ENCODE results near the gene RSU1.

Gene RSU1

GRCh38 chr10:16689227-16689626, 128.0 kb downstream of the RSU1 start:
- TF ChIP-seq CTCF (IDR thresholded peaks at IDR 0.05; ENCODE audit: low read length) (no peak), EZH2 (IDR thresholded peaks at IDR 0.05; ENCODE audit: borderline replicate concordance, low read length) (no peak)
- H4K20me1 ChIP-seq (ENCODE audit: insufficient read depth, low read length) = no peaks in the 10 kb centered on the region

GRCh38 chr10:16686054-16686902, 130.9 kb downstream of the RSU1 start:
- TF ChIP-seq CTCF (IDR thresholded peaks at IDR 0.05; ENCODE audit: low read length) (no peak), EZH2 (IDR thresholded peaks at IDR 0.05; ENCODE audit: borderline replicate concordance, low read length) (no peak)
- no peak overlapping the region for H3K4me2 ChIP-seq (ENCODE audit: low read length)

More at GRCh38 chr10:16689227-16689626, 128.0 kb downstream of the RSU1 start:
- Histone ChIP-seq H3F3A (ENCODE audit: insufficient read depth, low read length) (no peaks in the 10 kb centered on the region), H3K9me2 (ENCODE audit: low read depth, low read length) (no peaks in the 10 kb centered on the region), H3K4me2 (ENCODE audit: low read length) (no peak overlapping the region), H3K27me3 (ENCODE audit: insufficient read depth, low read length) (no peaks in the 10 kb centered on the region), H3K4me1 (ENCODE audit: insufficient read depth, low read length, severe bottlenecking) (no peaks in the 10 kb centered on the region), H3K9me3 (ENCODE audit: low read length) (no peaks in the 10 kb centered on the region), H3K79me2 (ENCODE audit: insufficient read depth, low read length) (no peaks in the 10 kb centered on the region), H3K9ac (ENCODE audit: low read length) (no peak overlapping the region), H3K4me3 (ENCODE audit: low read depth, low read length, poor library complexity, severe bottlenecking) (no peak overlapping the region), H3K36me3 (ENCODE audit: insufficient read depth, low read length) (0 out of 2 replicates have a peak, but pooled peaks cover 3% of the 10 kb centered on the region), H3K27ac (ENCODE audit: low read depth, low read length, poor library complexity, severe bottlenecking) (no peak overlapping the region), H2AFZ (ENCODE audit: low read length) (no peak overlapping the region)

GRCh38 chr10:16685551-16685950, 131.7 kb downstream of the RSU1 start:
- H3K9ac ChIP-seq (ENCODE audit: low read length) = no peak overlapping the region
- H3K9me3 ChIP-seq (ENCODE audit: low read length) = no peaks in the 10 kb centered on the region
- no peak overlapping the region for H3K4me2 ChIP-seq (ENCODE audit: low read length)
- H3K27ac ChIP-seq (ENCODE audit: low read depth, low read length, poor library complexity, severe bottlenecking) = no peak overlapping the region
- no peaks in the 10 kb centered on the region for H3K27me3 ChIP-seq (ENCODE audit: insufficient read depth, low read length)
- TF ChIP-seq CTCF (IDR thresholded peaks at IDR 0.05; ENCODE audit: low read length) (no peak), EZH2 (IDR thresholded peaks at IDR 0.05; ENCODE audit: borderline replicate concordance, low read length) (no peak)
- H4K20me1 ChIP-seq (ENCODE audit: insufficient read depth, low read length) = no peaks in the 10 kb centered on the region
- no peak overlapping the region for H2AFZ ChIP-seq (ENCODE audit: low read length)
- no peak overlapping the region for H3K4me3 ChIP-seq (ENCODE audit: low read depth, low read length, poor library complexity, severe bottlenecking)
- H3K4me1 ChIP-seq (ENCODE audit: insufficient read depth, low read length, severe bottlenecking) = no peaks in the 10 kb centered on the region
- H3K79me2 ChIP-seq (ENCODE audit: insufficient read depth, low read length) = no peaks in the 10 kb centered on the region
- no peaks in the 10 kb centered on the region for H3K9me2 ChIP-seq (ENCODE audit: low read depth, low read length)
- H3F3A ChIP-seq (ENCODE audit: insufficient read depth, low read length) = no peaks in the 10 kb centered on the region
- no peaks in the 10 kb centered on the region for H3K36me3 ChIP-seq (ENCODE audit: insufficient read depth, low read length)

More at GRCh38 chr10:16686054-16686902, 130.9 kb downstream of the RSU1 start:
- no peaks in the 10 kb centered on the region for H3K9me3 ChIP-seq (ENCODE audit: low read length)
- no peaks in the 10 kb centered on the region for H3K27me3 ChIP-seq (ENCODE audit: insufficient read depth, low read length)
- no peak overlapping the region for H3K4me3 ChIP-seq (ENCODE audit: low read depth, low read length, poor library complexity, severe bottlenecking)
- H2AFZ ChIP-seq (ENCODE audit: low read length) = no peak overlapping the region
- H3K27ac ChIP-seq (ENCODE audit: low read depth, low read length, poor library complexity, severe bottlenecking) = no peak overlapping the region
- H3K79me2 ChIP-seq (ENCODE audit: insufficient read depth, low read length) = no peaks in the 10 kb centered on the region
- no peaks in the 10 kb centered on the region for H3K4me1 ChIP-seq (ENCODE audit: insufficient read depth, low read length, severe bottlenecking)
- H3K9me2 ChIP-seq (ENCODE audit: low read depth, low read length) = no peaks in the 10 kb centered on the region
- H3K36me3 ChIP-seq (ENCODE audit: insufficient read depth, low read length) = no peaks in the 10 kb centered on the region
- no peak overlapping the region for H3K9ac ChIP-seq (ENCODE audit: low read length)
- H4K20me1 ChIP-seq (ENCODE audit: insufficient read depth, low read length) = no peaks in the 10 kb centered on the region
- no peaks in the 10 kb centered on the region for H3F3A ChIP-seq (ENCODE audit: insufficient read depth, low read length)

All from OCI-LY1 (cell line).